GM18520 (cell line): ENCODE results near the gene MPHOSPH6.
"Not testable (repeated sequence)": the region's sequence is repeated elsewhere in the genome, so short reads cannot be mapped to it uniquely, and the experiment has no call there.

ENCODE experiments used
- ATAC-seq: cut with Tn5 transposase; IDR thresholded peaks from one replicate; pipeline ENCODE4 v1.9.1; 2021; ENCODE audit not compliant: unreplicated experiment

Gene MPHOSPH6

GRCh38 chr16:82169861-82170845 is at the start of gene MPHOSPH6:
TSS of gene MPHOSPH6 (minus strand) at chr16:82170224. CDS start at chr16:82170175, 49 bp downstream.
- ATAC-seq, result peak; percentile 82

GRCh38 chr16:82219298-82219697 is 49.3 kb upstream of the MPHOSPH6 start:
- ATAC-seq, result no peak

- ATAC-seq, result not testable (repeated sequence)
Observed at GRCh38 chr16:82209314-82209713, 39.3 kb upstream of the MPHOSPH6 start.

GRCh38 chr16:82203198-82203597 is 33.2 kb upstream of the MPHOSPH6 start:
- no peak for ATAC-seq

GRCh38 chr16:82201926-82202325 is 31.9 kb upstream of the MPHOSPH6 start:
- no peak for ATAC-seq

- ATAC-seq, result no peak
Observed at GRCh38 chr16:82201351-82201750, 31.3 kb upstream of the MPHOSPH6 start.

- no peak for ATAC-seq
Observed at GRCh38 chr16:82199209-82199608, 29.2 kb upstream of the MPHOSPH6 start.

GRCh38 chr16:82197540-82198240 is 27.7 kb upstream of the MPHOSPH6 start:
- ATAC-seq, result no peak

- ATAC-seq, result no peak
Observed at GRCh38 chr16:82195917-82196494, 26.0 kb upstream of the MPHOSPH6 start.

GRCh38 chr16:82194086-82194485 is 24.1 kb upstream of the MPHOSPH6 start:
- no peak for ATAC-seq

- no peak for ATAC-seq
Observed at GRCh38 chr16:82192665-82193064, 22.6 kb upstream of the MPHOSPH6 start.

- ATAC-seq, result no peak
Observed at GRCh38 chr16:82190386-82190785, 20.4 kb upstream of the MPHOSPH6 start.

GRCh38 chr16:82187829-82188228 is 17.8 kb upstream of the MPHOSPH6 start:
- ATAC-seq, result no peak

- ATAC-seq, result no peak
Observed at GRCh38 chr16:82185012-82185411, 15.0 kb upstream of the MPHOSPH6 start.

- ATAC-seq, result no peak
Observed at GRCh38 chr16:82184213-82184612, 14.2 kb upstream of the MPHOSPH6 start.

GRCh38 chr16:82183004-82183397 is 13.0 kb upstream of the MPHOSPH6 start:
- no peak for ATAC-seq

- no peak for ATAC-seq
Observed at GRCh38 chr16:82182266-82183003, 12.4 kb upstream of the MPHOSPH6 start.

- no peak for ATAC-seq
Observed at GRCh38 chr16:82181461-82182185, 11.6 kb upstream of the MPHOSPH6 start.

GRCh38 chr16:82178352-82178751 is 8.3 kb upstream of the MPHOSPH6 start:
- ATAC-seq, result no peak

- ATAC-seq, result no peak
Observed at GRCh38 chr16:82177555-82177954, 7.5 kb upstream of the MPHOSPH6 start.
